Heart left ventricle (tissue), 13 donors: Measurements from ENCODE around the gene PNN.

Source experiments
- CTCF ChIP-seq, 12 donors: fragments of 200-600 bp; sonication (generic) in 4 of 12; IDR thresholded peaks; one replicate each; pipeline versions ENCODE4 v1.5.0 to v1.8.0; 2018 to 2022; ENCODE audit warnings: antibody characterized with exemption in 12 of 12, mild to moderate bottlenecking in 5 of 12
- POLR2A ChIP-seq, 2 donors: fragments of 450-650 bp; IDR thresholded peaks; one replicate each; pipeline ENCODE4 v1.6.1; 2017; ENCODE audit warnings: antibody characterized with exemption in 2 of 2, mild to moderate bottlenecking in 2 of 2, moderate library complexity in 2 of 2
- donor health status: ischemic (EF 13 %, LVEDD 7.1; RV severe dilation, severe dysfunction).
- donor health status: DM: no; HTN: yes; CAD: no.
- donor health status: DM: no; HTN: no; CAD: no.
- donor health status: ischemic (EF 25% LVEDD 6.9; RV normal size, moderate dysfunction).
- donor health status: ischemic (EF 25% LVEDD 5.7; RV mildly dilated, moderate dysfunction).
- donor health status: ischemic (EF 35%, LVEDD 5.7; RV mildly dilated, moderate dysfunction).
- donor health status: nonischemic (EF 11% LVEDD 7.7; RV severe dilation, severe dysfunction).
- donor health status: DM: yes; HTN: yes; CAD: no.
- donor health status: PGD.
- donor health status: ischemic (EF 29% LVEDD 5.4; RV normal size, mild dysfunction).
- donor health status: nonischemic (EF 23%, LVEDD 6.1; RV moderate dilation, normal function).

- TF ChIP-seq POLR2A (IDR thresholded peaks at IDR 0.05): no peak
- no peak for TF ChIP-seq CTCF (IDR thresholded peaks at IDR 0.05)
These were observed 37.0 kb downstream of the PNN start for GRCh38 chr14:39212034-39212433.
